Spleen (tissue), 11 donors: Measurements from ENCODE around the gene GJC3. TPM values are rescaled to one million over a fixed set of nuclear protein-coding genes. Genes with fewer than 3 reads are reported as not detected.
"Not testable (repeated sequence)": the region's sequence is repeated elsewhere in the genome, so short reads cannot be mapped to it uniquely, and the experiment has no call there.

Experiments
- DNase-seq: peaks from one replicate; pipeline ENCODE4 v3.0.0-alpha.2; 2020
- H3K27ac ChIP-seq, 8 donors: fragments of 200-600 bp; sonication (generic) in 7 of 8; 1 replicate in 4 of 8; 2 replicates in 4 of 8; pipeline versions ENCODE4 v1.5.0 to v1.8.0; 2016 to 2021; ENCODE audit warnings: inconsistent platforms in 4 of 8, mild to moderate bottlenecking in 4 of 8, moderate library complexity in 1 of 8
- H3K27me3 ChIP-seq, 7 donors: fragments of 200-600 bp; sonication (generic) in 6 of 7; replicated peaks in 1 of 7; 1 replicate in 4 of 7; 2 replicates in 3 of 7; pipeline versions ENCODE4 v1.5.0 to v1.8.0; 2016 to 2021; ENCODE audit warnings: inconsistent platforms in 3 of 7, mild to moderate bottlenecking in 1 of 7
- H3K36me3 ChIP-seq, 6 donors: fragments of 200-600 bp; sonication (generic) in 5 of 6; 1 replicate in 4 of 6; 2 replicates in 2 of 6; pipeline versions ENCODE4 v1.5.0 to v1.8.0; 2016 to 2021; ENCODE audit warnings: inconsistent platforms in 2 of 6
- H3K4me1 ChIP-seq, 6 donors: fragments of 200-600 bp; sonication (generic) in 5 of 6; 1 replicate in 3 of 6; 2 replicates in 3 of 6; pipeline versions ENCODE4 v1.5.0 to v1.8.0; 2016 to 2021; ENCODE audit warnings: inconsistent platforms in 3 of 6
- H3K4me3 ChIP-seq, 8 donors: fragments of 200-600 bp; sonication (generic) in 7 of 8; 1 replicate in 4 of 8; 2 replicates in 4 of 8; pipeline versions ENCODE4 v1.5.0 to v1.8.0; 2016 to 2021; ENCODE audit warnings: inconsistent platforms in 4 of 8, mild to moderate bottlenecking in 4 of 8, moderate library complexity in 2 of 8
- H3K9me3 ChIP-seq, 8 donors: fragments of 200-600 bp; sonication (generic) in 7 of 8; 1 replicate in 4 of 8; 2 replicates in 4 of 8; pipeline versions ENCODE4 v1.5.0 to v1.8.0; 2016 to 2021; ENCODE audit warnings: inconsistent platforms in 4 of 8
- CTCF ChIP-seq, 11 experiments: fragments of 200-600 bp in 7 of 11; fragments of 450-650 bp in 4 of 11; sonication (generic) in 4 of 11; IDR thresholded peaks in 8 of 11; conservative IDR thresholded peaks in 3 of 11; 1 replicate in 7 of 11; 2 replicates in 4 of 11; pipeline versions ENCODE4 v1.4.0 to v1.8.0; 2016 to 2021; ENCODE audit warnings: antibody characterized with exemption in 11 of 11, inconsistent platforms in 4 of 11, mild to moderate bottlenecking in 1 of 11
- POLR2A ChIP-seq, 3 donors: fragments of 450-650 bp; IDR thresholded peaks; one replicate each; pipeline ENCODE4 v1.5.1; 2017; ENCODE audit warnings: antibody characterized with exemption in 3 of 3, mild to moderate bottlenecking in 1 of 3
- POLR2AphosphoS5 ChIP-seq, 3 donors: sonication (generic); formaldehyde crosslinking; IDR thresholded peaks; one replicate each; pipeline ENCODE4 v1.5.1; 2017; ENCODE audit warnings: antibody characterized with exemption in 3 of 3
- WGBS, 5 donors: extraction: QIAGEN DNeasy Blood & Tissue Kit in 3 of 5; methylation state at CpG; one replicate each; pipeline versions ENCODE4 v1.1.5 to v1.1.7; 2013 to 2018; 5-methylcytosine and 5-hydroxymethylcytosine counted together
- intact Hi-C: fragments of 100-400 bp; cut with DNase I; formaldehyde crosslinking; loops from one replicate; pipeline ENCODE4 v1.15.0; 2023; ENCODE audit warnings: low total_unique reads
- polyA plus RNA-seq, 3 donors: library from polyadenylated mRNA; stranded (reverse); fragments of 200-250 nt; gene quantifications; one replicate each; pipeline ENCODE4 v1.2.1, GENCODE V29; 2013
- total RNA-seq, 7 donors: library from RNA; depleted of rRNA in 3 of 7; stranded (reverse); fragments of >200 nt in 3 of 7; fragmentation: NEBNext Ultra II Directional in 4 of 7; extraction: Animal tissue kit (Norgen Biotek cat#: 25700) in 4 of 7; gene quantifications; one replicate each; pipeline versions ENCODE4 v1.1.0 to v1.2.1, GENCODE V29; 2016 to 2021
- donor health status: healthy with polysubstance abuse.
- donor health status: DM: no; HTN: no; CAD: no; lungs with moderate emphysema.
- donor health status: DM: no; HTN: no; CAD: no.
- donor health status: Bipolar disorder and iron deficiency.
- donor health status: healthy.
- donor health status: DM: no; HTN: no; CAD: no.
- donor health status: DM: yes; HTN: yes; CAD: no.

The GJC3 gene
- total and polyA plus RNA-seq, 10 donors = 0.29 to 1.0 (median 0.50) TPM; not detected in 6

- no peak for DNase-seq
- intact Hi-C loops = no loop called here
- H3K9me3 ChIP-seq = no peaks in the 10 kb centered on the region
Measured at GRCh38 chr7:99974681-99975080, 45.3 kb upstream of the GJC3 start.

GRCh38 chr7:99973817-99974216 is 44.4 kb upstream of the GJC3 start:
- WGBS, 5 donors = 84 to 90% (median 88%) methylated on average over 7 of the region's 7 CpGs
- H3K27ac ChIP-seq, H3K36me3 ChIP-seq, DNase-seq, H3K9me3 ChIP-seq, intact Hi-C loops, H3K4me1 ChIP-seq, H3K4me3 ChIP-seq: not testable (repeated sequence)
- peaks cover 0 to 19% (median 0%) of the 10 kb centered on the region in 7 donors for H3K27me3 ChIP-seq

More at GRCh38 chr7:99974681-99975080, 45.3 kb upstream of the GJC3 start:
- TF ChIP-seq POLR2AphosphoS5 (IDR thresholded peaks at IDR 0.05) = no peak
- no peak for TF ChIP-seq POLR2A (IDR thresholded peaks at IDR 0.05)
- TF ChIP-seq CTCF (IDR thresholded peaks at IDR 0.05 in 8 of 11, conservative IDR thresholded peaks at IDR 0.05 in 3 of 11) = no peak
- Histone ChIP-seq H3K4me1 (peaks cover 0 to 1% (median 0%) of the 10 kb centered on the region in 6 donors), H3K27me3 (peaks cover 0 to 16% (median 0%) of the 10 kb centered on the region in 7 donors), H3K27ac (no peak overlapping the region), H3K36me3 (no peaks in the 10 kb centered on the region), H3K4me3 (no peak overlapping the region)
- WGBS, 5 donors = 66 to 96% (median 86%) methylated on average over 1 of the region's 1 CpG

GRCh38 chr7:99971242-99971641 is 41.8 kb upstream of the GJC3 start:
- peaks cover 0 to 34% (median 0%) of the 10 kb centered on the region in 7 donors for H3K27me3 ChIP-seq
- no peaks in the 10 kb centered on the region for H3K36me3 ChIP-seq
- H3K9me3 ChIP-seq = no peaks in the 10 kb centered on the region
- H3K4me1 ChIP-seq = no peaks in the 10 kb centered on the region
- no peak for TF ChIP-seq CTCF (IDR thresholded peaks at IDR 0.05 in 8 of 11, conservative IDR thresholded peaks at IDR 0.05 in 3 of 11)
- no peak for TF ChIP-seq POLR2AphosphoS5 (IDR thresholded peaks at IDR 0.05)
- no peak for TF ChIP-seq POLR2A (IDR thresholded peaks at IDR 0.05)
- H3K4me3 ChIP-seq = no peak overlapping the region
- intact Hi-C loops = no loop called here
- no peak for DNase-seq
- H3K27ac ChIP-seq = no peak overlapping the region
- 67 to 80% (median 70%) methylated on average over 4 of the region's 4 CpGs for WGBS, 5 donors

GRCh38 chr7:99969813-99970212 is 40.4 kb upstream of the GJC3 start:
- intact Hi-C loops, H3K4me1 ChIP-seq, H3K9me3 ChIP-seq, H3K36me3 ChIP-seq, DNase-seq, H3K27ac ChIP-seq, H3K4me3 ChIP-seq: not testable (repeated sequence)
- 13 to 36% (median 29%) methylated on average over 1 of the region's 1 CpG for WGBS, 5 donors
- peaks cover 0 to 41% (median 0%) of the 10 kb centered on the region in 7 donors for H3K27me3 ChIP-seq

- H3K4me1 ChIP-seq = no peaks in the 10 kb centered on the region
- H3K36me3 ChIP-seq = no peaks in the 10 kb centered on the region
- no peak overlapping the region for H3K27ac ChIP-seq
- TF ChIP-seq CTCF (IDR thresholded peaks at IDR 0.05 in 8 of 11, conservative IDR thresholded peaks at IDR 0.05 in 3 of 11) (no peak), POLR2A (IDR thresholded peaks at IDR 0.05) (no peak), POLR2AphosphoS5 (IDR thresholded peaks at IDR 0.05) (no peak)
- no peaks in the 10 kb centered on the region for H3K9me3 ChIP-seq
- 91 to 95% (median 93%) methylated on average over 3 of the region's 3 CpGs for WGBS, 5 donors
- H3K27me3 ChIP-seq = peaks cover 0 to 46% (median 3%) of the 10 kb centered on the region in 7 donors
- no peak for DNase-seq
- intact Hi-C loops = no loop called here
- no peak overlapping the region for H3K4me3 ChIP-seq
Measured at GRCh38 chr7:99969298-99969697, 39.9 kb upstream of the GJC3 start.
